Suprapubic skin (tissue), 4 donors: ENCODE data around the gene SSX2IP. TPM values are rescaled to one million over a fixed set of nuclear protein-coding genes. Genes with fewer than 3 reads are reported as not detected.
"Not testable (repeated sequence)": the region's sequence is repeated elsewhere in the genome, so short reads cannot be mapped to it uniquely, and the experiment has no call there.

ENCODE experiments used
- DNase-seq, 2 donors: peaks; one replicate each; pipeline ENCODE4 v3.0.0-alpha.2; 2019; ENCODE audit warnings: low spot score in 2 of 2
- H3K27ac ChIP-seq: fragments of 200-600 bp; sonication (generic); one replicate; pipeline ENCODE4 v1.5.1; 2019
- H3K27me3 ChIP-seq: fragments of 200-600 bp; sonication (generic); one replicate; pipeline ENCODE4 v1.5.1; 2019
- H3K36me3 ChIP-seq: fragments of 200-600 bp; sonication (generic); one replicate; pipeline ENCODE4 v1.5.1; 2019
- H3K4me1 ChIP-seq: fragments of 200-600 bp; sonication (generic); one replicate; pipeline ENCODE4 v1.5.1; 2019
- H3K4me3 ChIP-seq: fragments of 200-600 bp; sonication (generic); one replicate; pipeline ENCODE4 v1.5.1; 2019; ENCODE audit warnings: mild to moderate bottlenecking
- H3K9me3 ChIP-seq: fragments of 200-600 bp; sonication (generic); one replicate; pipeline ENCODE4 v1.5.1; 2019
- EP300 ChIP-seq: sonication (generic); formaldehyde crosslinking; IDR thresholded peaks from one replicate; pipeline ENCODE4 v1.6.1; 2017; ENCODE audit warnings: antibody characterized with exemption
- POLR2A ChIP-seq, 2 donors: fragments of 450-650 bp; IDR thresholded peaks; one replicate each; pipeline ENCODE4 v1.6.1; 2017; ENCODE audit warnings: antibody characterized with exemption in 2 of 2, mild to moderate bottlenecking in 2 of 2, moderate library complexity in 2 of 2
- POLR2AphosphoS5 ChIP-seq, 3 donors: sonication (generic); formaldehyde crosslinking; IDR thresholded peaks; one replicate each; pipeline ENCODE4 v1.6.1; 2017; ENCODE audit warnings: antibody characterized with exemption in 3 of 3
- WGBS: methylation state at CpG from one replicate; pipeline ENCODE4 v1.1.5; 2018; 5-methylcytosine and 5-hydroxymethylcytosine counted together
- total RNA-seq, 4 donors: library from RNA; depleted of rRNA; stranded (reverse); fragments of >200 nt; gene quantifications; one replicate each; pipeline ENCODE4 v1.1.0, GENCODE V29; 2016
- TF ChIP-seq, protein P1 (sequence below), 2 donors: fragments of 200-600 bp in 1 of 2; fragments of 450-650 bp in 1 of 2; sonication (generic) in 1 of 2; IDR thresholded peaks; one replicate each; pipeline ENCODE4 v1.5.1; 2016 to 2019; ENCODE audit warnings: antibody characterized with exemption in 2 of 2, mild to moderate bottlenecking in 1 of 2, moderate library complexity in 1 of 2

The SSX2IP gene
- total RNA-seq, 4 donors from 2014 or later: 6.1 to 12.8 (median 9.4) TPM

- no peaks in the 10 kb centered on the region for H3K9me3 ChIP-seq
- H3K4me3 ChIP-seq: no peak overlapping the region
- H3K27ac ChIP-seq: no peak overlapping the region
- no peak for TF ChIP-seq POLR2AphosphoS5 (IDR thresholded peaks at IDR 0.05)
- no peak for TF ChIP-seq POLR2A (IDR thresholded peaks at IDR 0.05)
- TF ChIP-seq EP300: no peak
- TF ChIP-seq, protein P1, sequence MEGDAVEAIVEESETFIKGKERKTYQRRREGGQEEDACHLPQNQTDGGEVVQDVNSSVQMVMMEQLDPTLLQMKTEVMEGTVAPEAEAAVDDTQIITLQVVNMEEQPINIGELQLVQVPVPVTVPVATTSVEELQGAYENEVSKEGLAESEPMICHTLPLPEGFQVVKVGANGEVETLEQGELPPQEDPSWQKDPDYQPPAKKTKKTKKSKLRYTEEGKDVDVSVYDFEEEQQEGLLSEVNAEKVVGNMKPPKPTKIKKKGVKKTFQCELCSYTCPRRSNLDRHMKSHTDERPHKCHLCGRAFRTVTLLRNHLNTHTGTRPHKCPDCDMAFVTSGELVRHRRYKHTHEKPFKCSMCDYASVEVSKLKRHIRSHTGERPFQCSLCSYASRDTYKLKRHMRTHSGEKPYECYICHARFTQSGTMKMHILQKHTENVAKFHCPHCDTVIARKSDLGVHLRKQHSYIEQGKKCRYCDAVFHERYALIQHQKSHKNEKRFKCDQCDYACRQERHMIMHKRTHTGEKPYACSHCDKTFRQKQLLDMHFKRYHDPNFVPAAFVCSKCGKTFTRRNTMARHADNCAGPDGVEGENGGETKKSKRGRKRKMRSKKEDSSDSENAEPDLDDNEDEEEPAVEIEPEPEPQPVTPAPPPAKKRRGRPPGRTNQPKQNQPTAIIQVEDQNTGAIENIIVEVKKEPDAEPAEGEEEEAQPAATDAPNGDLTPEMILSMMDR (IDR thresholded peaks at IDR 0.05): no peak
- no peaks in the 10 kb centered on the region for H3K4me1 ChIP-seq
- DNase-seq: no peak
- peaks cover 5% of the 10 kb centered on the region for H3K36me3 ChIP-seq
- 94% methylated on average over 3 of the region's 3 CpGs for WGBS
- H3K27me3 ChIP-seq: no peaks in the 10 kb centered on the region
Measured at GRCh38 chr1:84665703-84666317, 24.5 kb downstream of the SSX2IP start.

DNA sequence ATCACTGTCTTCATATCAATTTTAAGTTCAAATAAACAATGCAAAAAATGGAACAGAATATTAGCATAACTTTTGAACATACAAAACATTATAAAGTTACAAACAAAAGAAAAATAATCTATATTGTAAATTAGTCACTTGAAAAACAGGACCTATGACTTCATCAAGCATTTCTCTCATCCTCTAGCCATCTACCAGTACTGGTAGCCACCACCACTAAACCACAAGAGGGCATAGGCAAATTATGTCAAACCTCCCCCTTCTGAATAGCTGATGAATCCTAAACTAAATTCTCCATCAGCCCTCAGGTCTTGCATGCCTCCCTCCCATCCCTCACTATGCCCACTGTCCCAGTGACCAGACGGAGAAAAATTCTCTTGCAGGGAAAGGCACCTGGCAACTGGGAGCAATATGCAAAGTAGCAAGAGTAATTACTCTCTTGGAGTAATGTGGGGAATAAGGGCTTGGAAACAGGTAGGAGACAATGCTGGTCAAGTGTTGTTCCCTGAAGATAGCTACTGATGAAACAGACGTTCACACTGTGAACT is 37.1 kb downstream of the SSX2IP start:
- H3K27ac ChIP-seq: no peak overlapping the region
- no peaks in the 10 kb centered on the region for H3K9me3 ChIP-seq
- H3K36me3 ChIP-seq: peaks cover 23% of the 10 kb centered on the region
- 92% methylated on average over 2 of the region's 2 CpGs for WGBS
- TF ChIP-seq EP300 (no peak), POLR2AphosphoS5 (IDR thresholded peaks at IDR 0.05) (no peak), POLR2A (IDR thresholded peaks at IDR 0.05) (no peak)
- TF ChIP-seq, protein P1 (IDR thresholded peaks at IDR 0.05): no peak
- no peak for DNase-seq
- H3K27me3 ChIP-seq: no peaks in the 10 kb centered on the region
- no peak overlapping the region for H3K4me3 ChIP-seq
- H3K4me1 ChIP-seq: no peaks in the 10 kb centered on the region

DNA sequence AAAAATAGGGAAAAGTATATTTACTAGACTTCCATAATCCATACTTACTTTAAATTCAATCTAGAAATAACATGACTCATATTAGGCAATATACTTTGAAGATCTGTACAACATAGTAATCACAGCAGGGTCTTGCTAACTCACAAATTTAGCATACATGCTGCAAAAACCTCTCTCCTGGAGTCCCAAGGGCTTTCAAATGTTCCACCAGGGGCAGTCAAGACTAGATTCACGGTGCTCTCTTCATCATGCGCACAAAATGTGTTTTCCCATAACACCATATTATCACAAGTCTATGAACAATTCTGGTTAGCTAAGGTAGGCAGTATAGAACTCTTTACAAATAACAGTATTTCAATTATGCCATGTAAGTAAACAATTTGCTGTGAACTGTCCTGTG is 45.8 kb downstream of the SSX2IP start:
- Histone ChIP-seq H3K36me3 (no peaks in the 10 kb centered on the region), H3K27me3 (no peaks in the 10 kb centered on the region), H3K27ac (no peak overlapping the region), H3K4me3 (no peak overlapping the region), H3K4me1 (no peaks in the 10 kb centered on the region), H3K9me3 (no peaks in the 10 kb centered on the region)
- no peak for TF ChIP-seq EP300
- TF ChIP-seq, protein P1 (IDR thresholded peaks at IDR 0.05): no peak
- TF ChIP-seq POLR2AphosphoS5 (IDR thresholded peaks at IDR 0.05): no peak
- TF ChIP-seq POLR2A (IDR thresholded peaks at IDR 0.05): no peak
- WGBS: 100% methylated on average over 2 of the region's 2 CpGs
- DNase-seq: no peak

DNA sequence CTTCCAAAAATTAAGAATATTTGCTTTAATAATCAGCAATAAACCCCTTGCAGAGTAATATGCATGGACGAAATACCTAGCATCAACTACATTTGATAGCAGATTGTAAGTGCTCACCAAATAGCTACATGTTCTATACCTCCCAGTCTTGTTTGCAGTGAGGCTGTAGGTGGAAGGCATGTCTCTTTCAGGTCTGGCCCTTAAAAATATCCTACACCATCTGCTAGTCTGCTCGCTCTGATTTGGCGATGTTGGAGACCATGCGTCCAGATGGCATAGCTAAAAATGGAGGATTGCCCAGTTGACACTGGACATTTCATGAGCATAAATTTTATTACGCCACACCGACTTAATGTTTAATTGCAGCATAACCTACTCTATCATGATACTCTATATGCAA is 47.1 kb downstream of the SSX2IP start:
- TF ChIP-seq, protein P1 (IDR thresholded peaks at IDR 0.05): no peak
- TF ChIP-seq POLR2A (IDR thresholded peaks at IDR 0.05) (no peak), EP300 (no peak), POLR2AphosphoS5 (IDR thresholded peaks at IDR 0.05) (no peak)
- H3K4me1 ChIP-seq: no peaks in the 10 kb centered on the region
- no peaks in the 10 kb centered on the region for H3K9me3 ChIP-seq
- DNase-seq: no peak
- 95% methylated on average over 6 of the region's 6 CpGs for WGBS
- H3K27ac ChIP-seq: no peak overlapping the region
- no peaks in the 10 kb centered on the region for H3K36me3 ChIP-seq
- no peaks in the 10 kb centered on the region for H3K27me3 ChIP-seq
- no peak overlapping the region for H3K4me3 ChIP-seq

- H3K4me1 ChIP-seq: no peaks in the 10 kb centered on the region
- no peak overlapping the region for H3K4me3 ChIP-seq
- no peak for DNase-seq
- TF ChIP-seq, protein P1 (IDR thresholded peaks at IDR 0.05): no peak
- TF ChIP-seq EP300: no peak
- no peak for TF ChIP-seq POLR2A (IDR thresholded peaks at IDR 0.05)
- TF ChIP-seq POLR2AphosphoS5 (IDR thresholded peaks at IDR 0.05): no peak
- no peaks in the 10 kb centered on the region for H3K9me3 ChIP-seq
- H3K27ac ChIP-seq: no peak overlapping the region
- no peaks in the 10 kb centered on the region for H3K27me3 ChIP-seq
- no peaks in the 10 kb centered on the region for H3K36me3 ChIP-seq
Measured at GRCh38 chr1:84642774-84643173, 47.5 kb downstream of the SSX2IP start.

GRCh38 chr1:84639731-84640130 is 50.5 kb downstream of the SSX2IP start:
- H3K36me3 ChIP-seq, H3K4me1 ChIP-seq, H3K9me3 ChIP-seq, H3K27ac ChIP-seq, H3K4me3 ChIP-seq, H3K27me3 ChIP-seq, DNase-seq: not testable (repeated sequence)
- 66% methylated on average over 6 of the region's 6 CpGs for WGBS
